Esophagus squamous epithelium (tissue), 5 donors: Measurements from ENCODE around the gene ALPP. TPM values are rescaled to one million over a fixed set of nuclear protein-coding genes. Genes with fewer than 3 reads are reported as not detected.
"Not testable (repeated sequence)": the region's sequence is repeated elsewhere in the genome, so short reads cannot be mapped to it uniquely, and the experiment has no call there.

Experiments used
- DNase-seq: peaks from one replicate; lab custom pipeline; 2025; lab: John Stamatoyannopoulos, UW
- H3K27ac ChIP-seq, 4 donors: fragments of 200-600 bp; sonication (generic); one replicate each; pipeline ENCODE4 v1.5.1; 2016 to 2019; ENCODE audit warnings: mild to moderate bottlenecking in 1 of 4
- H3K27me3 ChIP-seq, 4 donors: fragments of 200-600 bp; sonication (generic); 1 replicate in 3 of 4; 2 replicates in 1 of 4; pipeline versions ENCODE4 v1.5.1 to v1.6.0; 2017 to 2021; ENCODE audit warnings: antibody characterized with exemption in 1 of 4
- H3K36me3 ChIP-seq, 3 donors: fragments of 200-600 bp; sonication (generic); one replicate each; pipeline ENCODE4 v1.5.1; 2016 to 2019
- H3K4me1 ChIP-seq, 3 donors: fragments of 200-600 bp; sonication (generic); one replicate each; pipeline ENCODE4 v1.5.1; 2017 to 2019
- H3K4me3 ChIP-seq, 4 donors: fragments of 200-600 bp; sonication (generic); 1 replicate in 3 of 4; 2 replicates in 1 of 4; pipeline ENCODE4 v1.5.1; 2016 to 2019; ENCODE audit warnings: mild to moderate bottlenecking in 2 of 4, moderate library complexity in 1 of 4
- H3K9me3 ChIP-seq, 3 donors: fragments of 200-600 bp; sonication (generic); one replicate each; pipeline ENCODE4 v1.5.1; 2016 to 2019
- POLR2A ChIP-seq, 4 donors: fragments of 450-650 bp; IDR thresholded peaks; one replicate each; pipeline ENCODE4 v1.6.1; 2017; ENCODE audit warnings: antibody characterized with exemption in 4 of 4, mild to moderate bottlenecking in 4 of 4, moderate library complexity in 3 of 4
- WGBS, 2 donors: methylation state at CpG; one replicate each; pipeline ENCODE4 v1.1.5; 2018; 5-methylcytosine and 5-hydroxymethylcytosine counted together
- intact Hi-C: fragments of 100-400 bp; cut with DNase I; formaldehyde crosslinking; loops from one replicate; pipeline ENCODE4 v1.15.0; 2022
- total RNA-seq, 4 donors: library from RNA; depleted of rRNA; stranded (reverse); fragments of >200 nt; gene quantifications; one replicate each; pipeline ENCODE4 v1.1.0, GENCODE V29; 2016
- TF ChIP-seq, protein P1 (sequence below), 6 experiments: fragments of 450-650 bp in 4 of 6; fragments of 200-600 bp in 2 of 6; sonication (generic) in 2 of 6; IDR thresholded peaks; one replicate each; pipeline ENCODE4 v1.5.1; 2016 to 2019; ENCODE audit warnings: antibody characterized with exemption in 6 of 6, mild to moderate bottlenecking in 4 of 6, moderate library complexity in 4 of 6
- donor health status: DM: yes; HTN: yes; CAD: no.

ALPP gene
- total RNA-seq, 4 donors from 2014 or later: not detected

DNA sequence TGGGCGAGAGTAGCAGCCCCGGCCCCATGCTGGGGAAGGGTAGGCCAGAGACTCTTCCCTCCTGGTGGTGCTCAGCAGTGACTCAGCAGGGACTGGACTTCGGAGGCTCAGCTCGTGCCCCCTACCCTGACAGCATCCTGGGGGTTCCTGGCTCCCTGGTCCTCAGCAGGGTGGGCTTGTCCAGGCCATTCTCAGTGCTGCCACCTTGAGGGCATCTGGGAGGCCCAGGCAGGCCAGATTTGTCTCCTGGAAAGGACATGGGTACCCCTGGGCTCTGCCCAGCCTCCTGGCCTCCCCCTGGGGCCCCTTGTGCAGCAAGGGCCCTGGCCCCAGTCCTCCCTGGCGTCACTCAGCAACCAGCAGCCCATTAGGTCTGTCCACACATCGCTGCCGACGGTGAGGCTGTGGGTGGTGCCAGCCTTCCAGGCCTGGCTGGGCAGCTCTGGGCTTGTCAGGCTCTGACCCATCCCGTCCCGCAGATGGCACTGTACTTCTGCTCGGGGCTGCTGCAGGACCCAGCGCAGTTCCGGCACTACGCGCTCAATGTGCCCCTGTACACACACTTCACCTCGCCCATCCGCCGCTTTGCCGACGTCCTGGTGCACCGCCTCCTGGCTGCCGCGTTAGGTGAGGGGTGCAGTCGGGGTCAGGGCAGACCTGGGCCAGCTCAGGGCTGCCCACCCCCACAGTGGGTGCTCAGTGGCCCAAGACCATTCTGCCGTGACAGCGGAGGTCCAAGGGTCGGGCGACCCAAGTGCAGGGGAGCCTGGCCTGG lies 45.0 kb upstream of the ALPP start:
- H3K4me3 ChIP-seq: no peak overlapping the region
- 44% methylated on average over 2 of the region's 28 CpGs; no CpG with 5 or more reads in 1 of the 2 donors for WGBS, 2 donors
- DNase-seq: no peak
- no peak overlapping the region for H3K27ac ChIP-seq
- no peaks in the 10 kb centered on the region for H3K9me3 ChIP-seq
- TF ChIP-seq, protein P1, sequence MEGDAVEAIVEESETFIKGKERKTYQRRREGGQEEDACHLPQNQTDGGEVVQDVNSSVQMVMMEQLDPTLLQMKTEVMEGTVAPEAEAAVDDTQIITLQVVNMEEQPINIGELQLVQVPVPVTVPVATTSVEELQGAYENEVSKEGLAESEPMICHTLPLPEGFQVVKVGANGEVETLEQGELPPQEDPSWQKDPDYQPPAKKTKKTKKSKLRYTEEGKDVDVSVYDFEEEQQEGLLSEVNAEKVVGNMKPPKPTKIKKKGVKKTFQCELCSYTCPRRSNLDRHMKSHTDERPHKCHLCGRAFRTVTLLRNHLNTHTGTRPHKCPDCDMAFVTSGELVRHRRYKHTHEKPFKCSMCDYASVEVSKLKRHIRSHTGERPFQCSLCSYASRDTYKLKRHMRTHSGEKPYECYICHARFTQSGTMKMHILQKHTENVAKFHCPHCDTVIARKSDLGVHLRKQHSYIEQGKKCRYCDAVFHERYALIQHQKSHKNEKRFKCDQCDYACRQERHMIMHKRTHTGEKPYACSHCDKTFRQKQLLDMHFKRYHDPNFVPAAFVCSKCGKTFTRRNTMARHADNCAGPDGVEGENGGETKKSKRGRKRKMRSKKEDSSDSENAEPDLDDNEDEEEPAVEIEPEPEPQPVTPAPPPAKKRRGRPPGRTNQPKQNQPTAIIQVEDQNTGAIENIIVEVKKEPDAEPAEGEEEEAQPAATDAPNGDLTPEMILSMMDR (IDR thresholded peaks at IDR 0.05): peak in 4 of 6 experiments; percentile 9 to 58 (median 26)
- TF ChIP-seq POLR2A (IDR thresholded peaks at IDR 0.05): no peak
- H3K27me3 ChIP-seq: no peaks in the 10 kb centered on the region
- peaks cover 0 to 52% (median 14%) of the 10 kb centered on the region in 3 donors for H3K36me3 ChIP-seq
- peaks cover 0 to 9% (median 0%) of the 10 kb centered on the region in 3 donors for H3K4me1 ChIP-seq
- intact Hi-C loops: no loop called here

DNA sequence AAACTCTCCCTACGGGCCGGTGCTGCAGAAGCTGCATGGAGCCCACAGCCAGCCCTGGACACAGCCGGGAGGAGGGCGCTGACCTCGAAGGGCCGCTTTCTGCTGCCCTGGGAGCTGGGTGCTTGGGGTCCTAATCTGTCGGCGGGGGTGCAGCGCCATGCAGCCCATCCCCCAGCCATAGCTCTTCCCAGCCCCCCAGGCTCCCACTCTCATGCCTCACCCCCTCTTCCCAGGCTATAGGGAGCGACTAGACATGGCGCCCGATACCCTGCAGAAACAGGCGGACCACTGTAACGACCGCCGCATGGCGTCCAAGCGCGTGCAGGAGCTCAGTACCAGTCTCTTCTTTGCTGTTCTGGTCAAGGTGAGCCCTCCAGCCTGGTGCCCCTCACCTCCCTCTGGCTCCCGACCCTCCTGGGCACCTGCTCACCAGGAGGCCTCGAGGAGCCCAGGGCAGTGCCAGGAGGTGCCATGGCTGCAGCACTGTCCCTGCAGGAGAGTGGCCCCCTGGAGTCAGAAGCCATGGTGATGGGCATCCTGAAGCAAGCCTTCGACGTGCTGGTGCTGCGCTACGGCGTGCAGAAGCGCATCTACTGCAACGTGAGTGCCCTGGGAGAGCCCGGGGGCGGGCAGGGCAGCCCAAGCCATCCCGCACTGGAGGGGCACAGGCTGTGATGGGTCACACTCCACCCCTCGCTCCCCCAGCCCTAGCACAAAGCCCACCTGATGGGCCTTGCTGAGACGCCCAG lies 44.2 kb upstream of the ALPP start:
- H3K27me3 ChIP-seq, H3K4me1 ChIP-seq, DNase-seq, H3K4me3 ChIP-seq, intact Hi-C loops, H3K27ac ChIP-seq, H3K9me3 ChIP-seq: not testable (repeated sequence)
- 100% methylated on average over 4 to 10 of the region's 33 CpGs for WGBS, 2 donors
- H3K36me3 ChIP-seq: peaks cover 0 to 52% (median 14%) of the 10 kb centered on the region in 3 donors

DNA sequence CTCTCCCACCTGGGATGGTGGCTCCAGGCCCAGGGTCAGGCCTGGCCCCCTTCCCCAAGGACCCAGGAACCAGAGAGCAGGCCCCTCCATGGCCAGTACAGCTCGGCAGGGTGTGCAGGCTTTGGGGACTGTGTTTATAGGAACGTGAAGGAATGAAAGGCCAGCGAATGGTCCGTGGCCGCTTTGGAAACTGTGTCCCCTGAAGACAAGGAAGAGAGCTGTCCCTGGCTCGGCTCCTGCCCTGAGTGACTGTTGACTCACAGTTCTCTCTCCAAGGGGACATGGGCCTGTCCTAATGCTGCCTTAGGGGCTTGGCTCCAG lies 43.7 kb upstream of the ALPP start:
- peaks cover 0 to 49% (median 14%) of the 10 kb centered on the region in 3 donors for H3K36me3 ChIP-seq
- WGBS, 2 donors: 33% methylated on average over 1 of the region's 6 CpGs; no CpG with 5 or more reads in 1 of the 2 donors
- H3K27me3 ChIP-seq, H3K4me3 ChIP-seq, H3K27ac ChIP-seq, H3K9me3 ChIP-seq, intact Hi-C loops, DNase-seq, H3K4me1 ChIP-seq: not testable (repeated sequence)

DNA sequence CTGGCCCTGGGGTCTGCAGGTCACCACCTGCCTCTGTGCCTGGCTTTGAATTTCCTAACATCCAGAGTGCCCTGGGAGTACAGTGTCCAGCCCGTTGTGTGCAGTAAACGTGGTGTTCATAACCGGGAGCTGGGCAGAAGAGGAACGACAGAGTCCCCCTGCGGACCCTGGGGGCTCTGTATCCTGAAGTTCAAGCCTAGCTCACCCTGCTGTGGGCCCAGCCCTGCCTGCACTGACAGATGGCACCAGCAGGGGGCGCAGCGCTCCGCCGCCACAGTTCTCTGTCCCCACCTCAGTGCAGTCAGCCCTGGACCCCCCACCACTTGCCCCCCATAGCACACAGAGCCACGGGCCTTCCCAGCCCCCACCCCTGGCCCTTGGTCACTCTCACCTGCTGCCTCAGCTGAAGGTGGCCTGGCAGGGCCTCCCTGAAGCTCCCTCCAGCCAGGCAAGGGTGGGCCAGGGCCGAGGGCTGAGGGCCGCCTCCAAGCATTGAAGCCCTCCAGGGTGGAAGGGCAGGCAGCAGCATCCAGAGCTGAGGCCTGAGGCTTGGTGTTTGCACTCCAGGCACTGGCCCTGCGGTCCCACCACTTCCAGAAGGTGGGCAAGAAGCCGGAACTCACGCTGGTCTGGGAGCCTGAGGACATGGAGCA lies 43.2 kb upstream of the ALPP start:
- H3K4me3 ChIP-seq, H3K4me1 ChIP-seq, H3K9me3 ChIP-seq, DNase-seq, H3K27me3 ChIP-seq, H3K27ac ChIP-seq, intact Hi-C loops: not testable (repeated sequence)
- TF ChIP-seq, protein P1 (IDR thresholded peaks at IDR 0.05): peak in 5 of 6 experiments; percentile 19 to 36 (median 29)
- H3K36me3 ChIP-seq: peaks cover 0 to 44% (median 14%) of the 10 kb centered on the region in 3 donors
- 60 to 90% methylated on average over 3 to 4 of the region's 15 CpGs for WGBS, 2 donors

DNA sequence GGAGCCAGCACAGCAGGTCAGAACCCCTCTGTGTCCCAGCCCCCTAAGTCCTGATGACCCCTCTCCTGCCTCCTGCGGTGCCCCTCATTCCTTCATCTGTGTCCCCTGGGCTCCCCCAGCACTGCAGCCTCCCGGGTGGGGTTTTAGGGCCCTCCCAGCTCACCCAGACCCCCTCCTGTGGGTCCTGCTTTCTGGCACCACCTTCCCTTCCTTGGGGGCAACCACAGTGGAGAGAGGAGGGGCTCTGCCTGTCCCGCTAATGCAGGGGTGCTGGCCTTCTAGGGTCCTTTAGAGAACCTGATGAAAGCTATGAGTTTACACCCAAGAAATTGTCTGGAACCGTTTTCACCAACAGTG lies 42.7 kb upstream of the ALPP start:
- H3K27ac ChIP-seq: no peak overlapping the region
- H3K9me3 ChIP-seq: no peaks in the 10 kb centered on the region
- no peak for DNase-seq
- no peaks in the 10 kb centered on the region for H3K27me3 ChIP-seq
- H3K4me3 ChIP-seq: no peak overlapping the region
- TF ChIP-seq POLR2A (IDR thresholded peaks at IDR 0.05): no peak
- TF ChIP-seq, protein P1 (IDR thresholded peaks at IDR 0.05): no peak
- H3K4me1 ChIP-seq: peaks cover 0 to 9% (median 0%) of the 10 kb centered on the region in 3 donors
- 90% methylated on average over 2 of the region's 4 CpGs; no CpG with 5 or more reads in 1 of the 2 donors for WGBS, 2 donors
- intact Hi-C loops: no loop called here
- peaks cover 0 to 40% (median 14%) of the 10 kb centered on the region in 3 donors for H3K36me3 ChIP-seq
